Measurements from ENCODE around the gene ATRIP.
A peak's percentile ranks its signal among the peaks of the same experiment; 100 is the strongest.

Gene ATRIP

DNA sequence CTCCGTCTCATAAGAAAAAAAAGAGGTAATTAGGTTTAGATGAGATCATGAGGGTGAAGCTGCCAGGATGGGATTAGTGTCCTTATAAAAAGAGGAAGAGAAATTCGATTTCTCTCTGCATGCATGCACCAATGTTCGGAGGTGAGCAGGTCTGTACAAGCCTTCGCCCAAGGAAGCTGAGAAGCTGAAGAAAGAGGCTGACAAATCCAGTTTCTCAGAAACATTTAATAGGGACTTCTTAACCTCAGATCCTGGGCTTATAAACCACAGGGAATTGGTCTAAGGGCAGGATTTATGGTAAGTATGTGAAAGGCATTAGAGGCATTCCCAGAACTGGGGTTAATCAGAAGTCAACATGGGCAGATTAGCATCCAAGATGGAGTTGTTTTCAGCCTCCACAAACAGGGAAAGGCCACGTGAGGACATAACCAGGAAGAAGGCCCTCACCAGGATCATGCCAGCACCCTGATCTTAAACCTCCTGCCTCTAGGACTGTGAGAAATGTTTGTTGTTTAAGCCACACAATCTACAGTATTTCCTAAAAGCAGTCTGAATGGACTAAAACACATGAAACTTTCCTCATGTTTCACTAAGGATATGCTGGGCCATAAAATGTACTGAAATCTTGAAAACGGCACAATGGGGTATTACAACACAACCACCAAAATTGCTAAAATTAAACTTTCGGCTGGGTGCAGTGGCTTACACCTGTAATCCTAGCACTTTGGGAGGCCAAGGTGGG lies 46.1 kb downstream of the ATRIP start (continued):
- TF ChIP-seq, protein P1, sequence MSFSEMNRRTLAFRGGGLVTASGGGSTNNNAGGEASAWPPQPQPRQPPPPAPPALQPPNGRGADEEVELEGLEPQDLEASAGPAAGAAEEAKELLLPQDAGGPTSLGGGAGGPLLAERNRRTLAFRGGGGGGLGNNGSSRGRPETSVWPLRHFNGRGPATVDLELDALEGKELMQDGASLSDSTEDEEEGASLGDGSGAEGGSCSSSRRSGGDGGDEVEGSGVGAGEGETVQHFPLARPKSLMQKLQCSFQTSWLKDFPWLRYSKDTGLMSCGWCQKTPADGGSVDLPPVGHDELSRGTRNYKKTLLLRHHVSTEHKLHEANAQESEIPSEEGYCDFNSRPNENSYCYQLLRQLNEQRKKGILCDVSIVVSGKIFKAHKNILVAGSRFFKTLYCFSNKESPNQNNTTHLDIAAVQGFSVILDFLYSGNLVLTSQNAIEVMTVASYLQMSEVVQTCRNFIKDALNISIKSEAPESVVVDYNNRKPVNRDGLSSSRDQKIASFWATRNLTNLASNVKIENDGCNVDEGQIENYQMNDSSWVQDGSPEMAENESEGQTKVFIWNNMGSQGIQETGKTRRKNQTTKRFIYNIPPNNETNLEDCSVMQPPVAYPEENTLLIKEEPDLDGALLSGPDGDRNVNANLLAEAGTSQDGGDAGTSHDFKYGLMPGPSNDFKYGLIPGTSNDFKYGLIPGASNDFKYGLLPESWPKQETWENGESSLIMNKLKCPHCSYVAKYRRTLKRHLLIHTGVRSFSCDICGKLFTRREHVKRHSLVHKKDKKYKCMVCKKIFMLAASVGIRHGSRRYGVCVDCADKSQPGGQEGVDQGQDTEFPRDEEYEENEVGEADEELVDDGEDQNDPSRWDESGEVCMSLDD (tag by site-specific recombination; IDR thresholded peaks at IDR 0.05) = no peak
- no peak for TF ChIP-seq ZNF544 (tag by site-specific recombination; IDR thresholded peaks at IDR 0.05)
- no peak for TF ChIP-seq SCRT2 (tag by site-specific recombination; IDR thresholded peaks at IDR 0.05)
- TF ChIP-seq ZNF221 (tag by site-specific recombination; IDR thresholded peaks at IDR 0.05; ENCODE audit: borderline replicate concordance) = no peak
- no peak for TF ChIP-seq ZFP37 (tag by site-specific recombination; IDR thresholded peaks at IDR 0.05)
- no peak for TF ChIP-seq ZNF2 (tag by site-specific recombination; IDR thresholded peaks at IDR 0.05)
- TF ChIP-seq, protein P2, sequence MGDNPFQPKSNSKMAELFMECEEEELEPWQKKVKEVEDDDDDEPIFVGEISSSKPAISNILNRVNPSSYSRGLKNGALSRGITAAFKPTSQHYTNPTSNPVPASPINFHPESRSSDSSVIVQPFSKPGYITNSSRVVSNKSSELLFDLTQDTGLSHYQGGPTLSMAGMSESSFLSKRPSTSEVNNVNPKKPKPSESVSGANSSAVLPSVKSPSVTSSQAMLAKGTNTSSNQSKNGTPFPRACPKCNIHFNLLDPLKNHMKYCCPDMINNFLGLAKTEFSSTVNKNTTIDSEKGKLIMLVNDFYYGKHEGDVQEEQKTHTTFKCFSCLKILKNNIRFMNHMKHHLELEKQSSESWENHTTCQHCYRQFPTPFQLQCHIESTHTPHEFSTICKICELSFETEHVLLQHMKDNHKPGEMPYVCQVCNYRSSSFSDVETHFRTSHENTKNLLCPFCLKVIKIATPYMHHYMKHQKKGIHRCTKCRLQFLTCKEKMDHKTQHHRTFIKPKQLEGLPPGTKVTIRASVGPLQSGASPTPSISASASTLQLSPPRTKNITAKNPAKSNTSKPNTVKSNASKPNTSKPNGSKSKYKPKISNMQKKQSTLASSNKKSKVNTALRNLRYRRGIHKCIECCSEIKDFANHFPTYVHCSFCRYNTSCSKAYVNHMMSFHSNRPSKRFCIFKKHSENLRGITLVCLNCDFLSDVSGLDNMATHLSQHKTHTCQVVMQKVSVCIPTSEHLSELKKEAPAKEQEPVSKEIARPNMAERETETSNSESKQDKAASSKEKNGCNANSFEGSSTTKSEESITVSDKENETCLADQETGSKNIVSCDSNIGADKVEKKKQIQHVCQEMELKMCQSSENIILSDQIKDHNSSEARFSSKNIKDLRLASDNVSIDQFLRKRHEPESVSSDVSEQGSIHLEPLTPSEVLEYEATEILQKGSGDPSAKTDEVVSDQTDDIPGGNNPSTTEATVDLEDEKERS (tag by site-specific recombination; IDR thresholded peaks at IDR 0.05) = 0 out of 2 replicates have a peak, but pooled peaks have one; percentile 13

DNA sequence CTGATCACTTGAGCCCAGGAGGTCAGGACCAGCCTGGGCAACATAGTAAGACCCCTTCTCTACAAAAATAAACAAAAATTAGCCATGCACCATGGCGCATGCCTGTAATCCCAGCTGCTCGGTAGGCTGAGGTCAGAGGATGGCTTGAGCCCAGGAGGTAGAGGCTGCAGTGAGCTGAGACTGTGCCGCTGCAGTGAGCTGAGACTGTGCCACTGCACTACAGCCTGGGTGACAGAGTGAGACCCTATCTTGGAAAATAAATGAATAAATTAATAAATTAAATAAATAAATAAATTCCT lies 46.6 kb downstream of the ATRIP start:
- Histone ChIP-seq H3K27ac (ENCODE audit: extremely low read depth, low read depth, low read length) (no peak overlapping the region), H3K36me3 (ENCODE audit: control insufficient read depth in 2 of 2, insufficient read depth in 1 of 2, low read length in 2 of 2) (no peaks in the 10 kb centered on the region), H3K4me1 (ENCODE audit: control insufficient read depth, insufficient read depth, low read length) (no peaks in the 10 kb centered on the region), H3K9me3 (ENCODE audit: control insufficient read depth, insufficient read depth, low read depth, low read length) (no peaks in the 10 kb centered on the region), H3K4me3 (ENCODE audit: low read depth, low read length) (no peak overlapping the region)
- POLR2A ChIA-PET = no interaction called here
- TF ChIP-seq PRDM1 (tag by site-specific recombination; IDR thresholded peaks at IDR 0.05) = no peak
- TF ChIP-seq, protein P3, sequence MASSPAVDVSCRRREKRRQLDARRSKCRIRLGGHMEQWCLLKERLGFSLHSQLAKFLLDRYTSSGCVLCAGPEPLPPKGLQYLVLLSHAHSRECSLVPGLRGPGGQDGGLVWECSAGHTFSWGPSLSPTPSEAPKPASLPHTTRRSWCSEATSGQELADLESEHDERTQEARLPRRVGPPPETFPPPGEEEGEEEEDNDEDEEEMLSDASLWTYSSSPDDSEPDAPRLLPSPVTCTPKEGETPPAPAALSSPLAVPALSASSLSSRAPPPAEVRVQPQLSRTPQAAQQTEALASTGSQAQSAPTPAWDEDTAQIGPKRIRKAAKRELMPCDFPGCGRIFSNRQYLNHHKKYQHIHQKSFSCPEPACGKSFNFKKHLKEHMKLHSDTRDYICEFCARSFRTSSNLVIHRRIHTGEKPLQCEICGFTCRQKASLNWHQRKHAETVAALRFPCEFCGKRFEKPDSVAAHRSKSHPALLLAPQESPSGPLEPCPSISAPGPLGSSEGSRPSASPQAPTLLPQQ (tag by site-specific recombination; IDR thresholded peaks at IDR 0.05) = no peak
- peak; percentile 87 for TF ChIP-seq ZNF121 (tag by site-specific recombination; IDR thresholded peaks at IDR 0.05)
- TF ChIP-seq ZNF423 (tag by site-specific recombination; IDR thresholded peaks at IDR 0.05) = no peak
- CTCF ChIA-PET = interaction anchor here (1.2 kb wide), 1 partner anchor 57 kb away, joined by 3 read pairs; no protein-coding TSS in a partner anchor

DNA sequence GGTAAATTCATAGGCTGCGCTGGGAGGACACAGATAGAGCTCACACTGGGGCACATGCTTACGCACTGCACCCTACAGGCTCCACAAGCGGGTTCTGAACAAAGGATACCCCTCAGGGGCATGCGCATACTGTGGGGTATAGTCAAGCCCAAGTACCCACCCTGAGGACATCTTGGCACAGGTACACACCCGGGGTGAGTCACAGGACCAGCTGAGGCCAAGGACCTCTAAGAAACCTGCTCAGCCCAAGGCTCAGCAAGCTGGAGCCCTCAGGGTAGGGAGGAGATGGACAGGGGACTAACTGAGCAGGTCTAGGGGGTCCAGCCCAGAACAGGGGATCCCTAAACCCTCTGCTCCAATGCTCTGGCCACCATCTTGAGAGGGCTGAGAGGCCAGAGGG lies 54.1 kb downstream of the ATRIP start:
- POLR2A ChIA-PET = no interaction called here
- TF ChIP-seq ZNF133 (tag by site-specific recombination; IDR thresholded peaks at IDR 0.05) (no peak), ZNF169 (tag by site-specific recombination; IDR thresholded peaks at IDR 0.05) (no peak), ZNF621 (tag by site-specific recombination; IDR thresholded peaks at IDR 0.05) (no peak), ZNF146 (tag by site-specific recombination; IDR thresholded peaks at IDR 0.05) (no peak), HOXC10 (CRISPR knock-in tag; IDR thresholded peaks at IDR 0.05) (no peak), ZNF544 (tag by site-specific recombination; IDR thresholded peaks at IDR 0.05) (no peak), TRIM28 (IDR thresholded peaks at IDR 0.05; ENCODE audit: borderline replicate concordance, low read length) (no peak), ZNF2 (tag by site-specific recombination; IDR thresholded peaks at IDR 0.05) (no peak), ZNF561 (tag by site-specific recombination; IDR thresholded peaks at IDR 0.05; ENCODE audit: borderline replicate concordance) (no peak)
- TF ChIP-seq, protein P4, sequence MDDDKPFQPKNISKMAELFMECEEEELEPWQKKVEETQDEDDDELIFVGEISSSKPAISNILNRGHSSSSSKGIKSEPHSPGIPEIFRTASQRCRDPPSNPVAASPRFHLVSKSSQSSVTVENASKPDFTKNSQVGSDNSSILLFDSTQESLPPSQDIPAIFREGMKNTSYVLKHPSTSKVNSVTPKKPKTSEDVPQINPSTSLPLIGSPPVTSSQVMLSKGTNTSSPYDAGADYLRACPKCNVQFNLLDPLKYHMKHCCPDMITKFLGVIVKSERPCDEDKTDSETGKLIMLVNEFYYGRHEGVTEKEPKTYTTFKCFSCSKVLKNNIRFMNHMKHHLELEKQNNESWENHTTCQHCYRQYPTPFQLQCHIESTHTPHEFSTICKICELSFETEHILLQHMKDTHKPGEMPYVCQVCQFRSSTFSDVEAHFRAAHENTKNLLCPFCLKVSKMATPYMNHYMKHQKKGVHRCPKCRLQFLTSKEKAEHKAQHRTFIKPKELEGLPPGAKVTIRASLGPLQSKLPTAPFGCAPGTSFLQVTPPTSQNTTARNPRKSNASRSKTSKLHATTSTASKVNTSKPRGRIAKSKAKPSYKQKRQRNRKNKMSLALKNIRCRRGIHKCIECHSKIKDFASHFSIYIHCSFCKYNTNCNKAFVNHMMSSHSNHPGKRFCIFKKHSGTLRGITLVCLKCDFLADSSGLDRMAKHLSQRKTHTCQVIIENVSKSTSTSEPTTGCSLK (tag by site-specific recombination; IDR thresholded peaks at IDR 0.05) = no peak
- TF ChIP-seq, protein P5, sequence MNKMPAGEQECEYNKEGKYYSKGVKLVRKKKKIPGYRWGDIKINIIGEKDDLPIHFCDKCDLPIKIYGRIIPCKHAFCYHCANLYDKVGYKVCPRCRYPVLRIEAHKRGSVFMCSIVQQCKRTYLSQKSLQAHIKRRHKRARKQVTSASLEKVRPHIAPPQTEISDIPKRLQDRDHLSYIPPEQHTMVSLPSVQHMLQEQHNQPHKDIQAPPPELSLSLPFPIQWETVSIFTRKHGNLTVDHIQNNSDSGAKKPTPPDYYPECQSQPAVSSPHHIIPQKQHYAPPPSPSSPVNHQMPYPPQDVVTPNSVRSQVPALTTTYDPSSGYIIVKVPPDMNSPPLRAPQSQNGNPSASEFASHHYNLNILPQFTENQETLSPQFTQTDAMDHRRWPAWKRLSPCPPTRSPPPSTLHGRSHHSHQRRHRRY (tag by site-specific recombination; IDR thresholded peaks at IDR 0.05) = no peak

More for the DNA sequence above, 54.1 kb downstream of the ATRIP start:
- Histone ChIP-seq H3K4me3 (ENCODE audit: low read depth, low read length) (no peak overlapping the region), H3K36me3 (ENCODE audit: control insufficient read depth in 2 of 2, insufficient read depth in 1 of 2, low read length in 2 of 2) (no peaks in the 10 kb centered on the region), H3K9me3 (ENCODE audit: control insufficient read depth, insufficient read depth, low read depth, low read length) (no peaks in the 10 kb centered on the region), H3K27ac (ENCODE audit: extremely low read depth, low read depth, low read length) (no peak overlapping the region), H3K4me1 (ENCODE audit: control insufficient read depth, insufficient read depth, low read length) (no peaks in the 10 kb centered on the region)
- CTCF ChIA-PET = no interaction called here
